ENCODE measurements around the gene ECM1.

GRCh38 chr1:150549496-150550221, 41.8 kb downstream of the ECM1 start:
- TF ChIP-seq, protein P1, sequence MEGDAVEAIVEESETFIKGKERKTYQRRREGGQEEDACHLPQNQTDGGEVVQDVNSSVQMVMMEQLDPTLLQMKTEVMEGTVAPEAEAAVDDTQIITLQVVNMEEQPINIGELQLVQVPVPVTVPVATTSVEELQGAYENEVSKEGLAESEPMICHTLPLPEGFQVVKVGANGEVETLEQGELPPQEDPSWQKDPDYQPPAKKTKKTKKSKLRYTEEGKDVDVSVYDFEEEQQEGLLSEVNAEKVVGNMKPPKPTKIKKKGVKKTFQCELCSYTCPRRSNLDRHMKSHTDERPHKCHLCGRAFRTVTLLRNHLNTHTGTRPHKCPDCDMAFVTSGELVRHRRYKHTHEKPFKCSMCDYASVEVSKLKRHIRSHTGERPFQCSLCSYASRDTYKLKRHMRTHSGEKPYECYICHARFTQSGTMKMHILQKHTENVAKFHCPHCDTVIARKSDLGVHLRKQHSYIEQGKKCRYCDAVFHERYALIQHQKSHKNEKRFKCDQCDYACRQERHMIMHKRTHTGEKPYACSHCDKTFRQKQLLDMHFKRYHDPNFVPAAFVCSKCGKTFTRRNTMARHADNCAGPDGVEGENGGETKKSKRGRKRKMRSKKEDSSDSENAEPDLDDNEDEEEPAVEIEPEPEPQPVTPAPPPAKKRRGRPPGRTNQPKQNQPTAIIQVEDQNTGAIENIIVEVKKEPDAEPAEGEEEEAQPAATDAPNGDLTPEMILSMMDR (IDR thresholded peaks at IDR 0.05; ENCODE audit: insufficient read depth, low read length, poor library complexity, severe bottlenecking): no peak
- TF ChIP-seq EZH2phosphoT487 (conservative IDR thresholded peaks at IDR 0.05; ENCODE audit: low read length): no peak

Measured in SU-DHL-6 (cell line).